ENCODE data around the gene IL22RA1.

IL22RA1 gene

GRCh38 chr1:24142546-24143534 lies at the start of gene IL22RA1:
Gene IL22RA1, minus strand, starts transcription at chr1:24143140. Its CDS starts 58 bp downstream, at chr1:24143082.
- DNase-seq: no peak

- DNase-seq: no peak
Observed at GRCh38 chr1:24191860-24192259, 48.9 kb upstream of the IL22RA1 start.

GRCh38 chr1:24190983-24191461 lies 48.1 kb upstream of the IL22RA1 start:
- DNase-seq: no peak

- DNase-seq: no peak
Observed at GRCh38 chr1:24189528-24189927, 46.6 kb upstream of the IL22RA1 start.

GRCh38 chr1:24186993-24187790 lies 44.3 kb upstream of the IL22RA1 start, which contains the start of gene IFNLR1:
Gene IFNLR1, minus strand, starts transcription at chr1:24187289. Its CDS starts 41 bp downstream, at chr1:24187248.
- peak; percentile 45 for DNase-seq

- DNase-seq: no peak
Observed at GRCh38 chr1:24186711-24186992, 43.7 kb upstream of the IL22RA1 start.

GRCh38 chr1:24186031-24186710 lies 43.2 kb upstream of the IL22RA1 start:
- DNase-seq: no peak

- no peak for DNase-seq
Observed at GRCh38 chr1:24185076-24185475, 42.1 kb upstream of the IL22RA1 start.

GRCh38 chr1:24182061-24182460 lies 39.1 kb upstream of the IL22RA1 start:
- no peak for DNase-seq

GRCh38 chr1:24181619-24182018 lies 38.7 kb upstream of the IL22RA1 start:
- DNase-seq: no peak

- DNase-seq: no peak
Observed at GRCh38 chr1:24180676-24181075, 37.7 kb upstream of the IL22RA1 start.

GRCh38 chr1:24179251-24179840 lies 36.4 kb upstream of the IL22RA1 start:
- no peak for DNase-seq

- no peak for DNase-seq
Observed at GRCh38 chr1:24178407-24178806, 35.5 kb upstream of the IL22RA1 start.

GRCh38 chr1:24177161-24177560 lies 34.2 kb upstream of the IL22RA1 start:
- no peak for DNase-seq

- DNase-seq: no peak
Observed at GRCh38 chr1:24175033-24175755, 32.3 kb upstream of the IL22RA1 start.

- DNase-seq: no peak
Observed at GRCh38 chr1:24173638-24174575, 31.0 kb upstream of the IL22RA1 start.

GRCh38 chr1:24172598-24172997 lies 29.7 kb upstream of the IL22RA1 start:
- no peak for DNase-seq

- no peak for DNase-seq
Observed at GRCh38 chr1:24169286-24169685, 26.3 kb upstream of the IL22RA1 start.

- no peak for DNase-seq
Observed at GRCh38 chr1:24168245-24168644, 25.3 kb upstream of the IL22RA1 start.

- no peak for DNase-seq
Observed at GRCh38 chr1:24167008-24167407, 24.1 kb upstream of the IL22RA1 start.

- no peak for DNase-seq
Observed at GRCh38 chr1:24165500-24165899, 22.6 kb upstream of the IL22RA1 start.

Data from NCI-H2029 (cell line).